GM21360 (cell line): ENCODE measurements around the gene SLC38A2.
"Not testable (repeated sequence)": the region's sequence is repeated elsewhere in the genome, so short reads cannot be mapped to it uniquely, and the experiment has no call there.

Experiments used
- ATAC-seq: cut with Tn5 transposase; IDR thresholded peaks from one replicate; pipeline ENCODE4 v1.9.1; 2021; ENCODE audit warnings: mild to moderate bottlenecking, moderate library complexity; ENCODE audit not compliant: unreplicated experiment

The SLC38A2 gene

DNA sequence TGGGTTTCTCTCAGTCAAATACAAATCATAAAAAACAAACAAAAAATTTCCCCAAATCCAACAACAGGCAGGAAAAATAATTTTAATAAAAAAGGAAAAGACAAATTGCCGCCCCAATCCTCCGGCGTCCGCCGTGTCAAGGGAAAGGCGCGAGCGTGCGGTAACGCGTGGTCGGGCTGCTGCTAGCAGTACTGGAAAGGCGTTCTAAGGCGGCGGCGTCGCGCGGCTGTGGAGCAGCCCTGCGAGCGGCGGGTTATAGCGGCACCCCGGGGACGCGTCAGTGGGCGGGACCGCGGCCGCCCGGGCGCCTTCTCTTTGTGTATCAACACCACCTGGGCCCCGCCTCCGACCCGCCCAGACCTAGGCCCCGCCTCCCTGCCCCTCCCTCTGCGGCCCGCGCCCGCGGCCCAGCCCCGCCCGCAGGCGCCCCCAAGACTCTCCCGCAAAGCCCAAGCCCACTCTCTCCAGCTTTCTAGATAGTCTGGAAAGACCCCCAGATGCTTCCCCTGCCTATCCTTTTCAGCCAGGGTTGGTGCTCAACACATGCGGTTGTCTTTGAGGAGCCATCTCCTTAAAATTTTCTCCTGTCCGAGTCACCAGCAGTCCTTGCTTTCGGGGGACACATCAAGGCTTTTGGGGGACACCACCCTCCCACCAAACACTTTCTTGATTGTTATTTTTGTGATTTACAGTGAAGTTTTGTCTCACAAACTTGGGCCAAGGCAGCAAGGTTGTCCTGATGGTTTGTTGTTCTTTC lies at the start of gene SLC38A2:
SLC38A2 (minus strand) TSS at position 230 of the 757 bp plus-strand sequence. CDS start 1,480 bp downstream, outside the sequence.
- ATAC-seq: peak; percentile 85

DNA sequence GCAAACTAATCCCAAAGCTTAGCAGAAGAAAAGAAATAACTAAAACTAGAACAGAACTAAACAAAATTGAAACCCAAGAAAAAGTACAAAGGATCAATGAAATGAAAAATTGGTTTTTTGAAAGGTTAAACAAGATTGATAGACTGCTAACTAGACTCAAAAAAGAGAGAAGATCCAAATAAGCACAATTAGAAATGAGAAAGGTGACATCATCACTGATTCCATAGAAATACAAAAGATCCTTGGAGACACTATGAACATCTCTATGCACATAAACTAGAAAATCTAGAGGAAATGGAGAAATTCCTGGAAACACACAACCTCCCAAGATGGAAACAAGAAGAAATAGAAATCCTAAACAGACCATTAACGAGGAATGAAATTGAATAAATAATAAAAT lies 47.1 kb upstream of the SLC38A2 start:
- no peak for ATAC-seq

DNA sequence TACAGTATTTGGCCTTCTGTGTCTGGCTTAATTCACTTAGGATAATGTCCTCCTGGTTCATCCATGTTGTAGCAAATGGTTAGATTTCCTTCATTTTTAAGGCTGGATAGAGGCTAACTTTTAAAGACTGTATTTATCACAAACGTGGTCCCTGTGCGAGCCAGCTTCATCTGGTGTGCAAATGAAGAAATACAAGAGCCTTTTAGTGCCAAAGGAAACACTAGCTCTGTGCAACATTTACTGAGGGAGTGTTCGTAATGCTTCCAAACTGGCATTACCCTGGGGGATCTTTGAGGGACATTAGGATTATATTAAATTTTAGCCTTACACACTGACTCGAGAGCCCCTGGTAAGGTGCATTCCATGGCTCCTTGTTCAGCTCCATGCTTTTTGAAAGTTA lies 43.0 kb upstream of the SLC38A2 start:
- ATAC-seq: no peak

GRCh38 chr12:46414591-46415268 lies 42.2 kb upstream of the SLC38A2 start:
- ATAC-seq: no peak

GRCh38 chr12:46413368-46413767 lies 40.8 kb upstream of the SLC38A2 start:
- no peak for ATAC-seq

- no peak for ATAC-seq
Observed at GRCh38 chr12:46412857-46413256, 40.3 kb upstream of the SLC38A2 start.

GRCh38 chr12:46410495-46410894 lies 37.9 kb upstream of the SLC38A2 start:
- no peak for ATAC-seq

DNA sequence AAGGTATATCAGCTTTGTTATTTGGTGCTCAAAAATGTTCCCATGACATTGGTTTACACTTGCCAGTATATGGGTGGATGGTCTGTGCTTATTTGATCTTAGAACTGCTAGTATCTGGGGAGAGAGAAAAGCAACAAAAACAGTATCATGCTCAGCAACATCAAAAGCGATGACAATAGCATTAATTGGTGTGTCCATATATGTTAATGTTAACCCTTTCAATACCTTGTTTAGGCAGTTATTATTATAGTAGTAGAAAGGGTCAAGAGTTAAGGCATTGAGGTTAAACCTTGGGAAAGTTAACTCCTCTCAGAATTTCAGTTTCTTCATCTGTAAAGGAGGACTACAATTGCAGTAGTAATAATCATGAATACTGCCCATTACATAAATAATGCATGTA lies 37.4 kb upstream of the SLC38A2 start:
- ATAC-seq: no peak

DNA sequence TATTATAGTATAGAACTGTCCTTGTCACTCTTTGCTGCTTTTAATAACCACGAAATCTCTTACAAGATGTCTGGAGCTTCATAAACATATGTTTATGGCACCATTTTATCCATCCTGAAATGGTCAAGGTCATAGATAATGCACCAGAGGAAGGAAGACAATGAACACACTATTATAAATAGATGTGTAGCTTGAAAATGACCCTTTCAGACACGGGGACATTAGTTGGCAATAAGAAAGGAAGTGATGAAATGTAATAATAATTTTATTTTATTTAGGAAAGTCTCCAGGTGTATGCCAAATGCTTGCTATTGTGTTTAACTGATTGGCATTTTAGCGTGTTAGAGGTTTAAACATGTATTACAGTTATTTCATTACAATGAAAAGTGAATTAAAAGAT lies 36.8 kb upstream of the SLC38A2 start:
- no peak for ATAC-seq

GRCh38 chr12:46408441-46408840 lies 35.9 kb upstream of the SLC38A2 start:
- no peak for ATAC-seq

GRCh38 chr12:46407361-46407760 lies 34.8 kb upstream of the SLC38A2 start:
- no peak for ATAC-seq

DNA sequence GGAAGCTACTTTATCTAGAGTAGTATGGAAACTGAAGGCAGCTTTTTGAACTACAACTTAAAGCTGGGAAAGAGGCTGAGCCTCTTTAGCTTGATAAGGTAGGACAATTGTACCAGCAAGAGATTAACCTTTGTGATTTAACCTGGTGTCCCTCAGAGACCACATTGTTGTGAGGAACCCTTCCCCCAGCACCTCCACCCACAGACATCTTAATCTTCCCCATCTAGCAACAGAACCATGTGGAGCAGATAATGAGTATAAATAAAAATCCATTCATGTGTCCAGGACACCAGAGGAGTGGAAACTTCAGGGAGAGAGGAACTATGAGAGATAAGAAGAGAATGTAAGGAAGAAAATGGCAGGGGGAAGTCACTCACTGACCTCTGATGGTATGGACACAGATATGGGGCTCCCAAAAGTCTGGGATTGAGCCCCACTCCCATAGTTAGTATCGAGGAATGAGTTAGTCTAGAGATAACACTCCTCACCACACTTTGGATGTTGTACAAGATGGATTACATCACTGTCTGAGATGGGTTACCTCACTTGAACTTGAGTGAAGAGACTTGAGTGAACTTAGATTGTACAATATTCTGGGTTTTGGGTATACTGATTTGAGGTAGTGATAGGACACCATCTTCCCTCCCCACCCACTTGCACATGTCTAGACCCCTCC lies 33.9 kb upstream of the SLC38A2 start:
- no peak for ATAC-seq

GRCh38 chr12:46404733-46405132 lies 32.2 kb upstream of the SLC38A2 start:
- ATAC-seq: no peak

GRCh38 chr12:46404225-46404631 lies 31.7 kb upstream of the SLC38A2 start:
- ATAC-seq: no peak

DNA sequence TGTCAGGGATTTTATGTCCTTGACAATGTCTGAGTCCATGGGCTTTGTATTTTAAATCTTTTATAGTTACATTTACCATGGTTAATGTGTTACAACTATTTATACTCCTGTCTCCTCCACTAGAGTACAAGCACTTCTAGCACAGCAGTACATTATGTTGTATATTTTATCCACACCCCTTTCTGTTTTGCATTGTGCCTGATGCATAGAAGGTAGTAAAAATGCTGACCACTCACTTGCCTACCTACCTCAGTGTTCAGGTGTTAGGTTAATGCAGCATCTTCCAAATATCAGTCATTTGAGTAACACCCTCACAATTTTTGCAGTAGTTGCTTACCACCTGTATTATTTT lies 31.1 kb upstream of the SLC38A2 start:
- ATAC-seq: no peak

GRCh38 chr12:46402941-46403718 lies 30.6 kb upstream of the SLC38A2 start:
- no peak for ATAC-seq

DNA sequence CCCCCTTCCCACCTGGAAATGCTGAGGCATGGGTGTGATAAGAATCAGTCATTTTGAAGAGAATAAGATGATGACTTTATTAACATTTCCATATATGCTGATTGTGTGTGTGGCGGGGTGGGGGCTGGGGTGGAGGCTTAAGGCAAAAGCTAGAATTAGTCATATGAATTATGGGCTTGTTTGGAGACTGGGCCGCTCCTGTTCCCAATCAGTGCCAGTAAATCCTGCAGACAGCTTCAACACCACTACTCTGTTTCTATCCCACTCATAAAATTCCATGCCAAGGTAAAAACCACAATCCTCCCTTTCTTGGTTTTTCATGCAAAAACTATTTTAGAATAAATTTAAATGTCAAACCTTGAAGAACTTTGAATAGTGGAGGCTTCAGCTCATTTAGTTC lies 29.9 kb upstream of the SLC38A2 start:
- ATAC-seq: no peak

- ATAC-seq: no peak
Observed at GRCh38 chr12:46401662-46402061, 29.1 kb upstream of the SLC38A2 start.

DNA sequence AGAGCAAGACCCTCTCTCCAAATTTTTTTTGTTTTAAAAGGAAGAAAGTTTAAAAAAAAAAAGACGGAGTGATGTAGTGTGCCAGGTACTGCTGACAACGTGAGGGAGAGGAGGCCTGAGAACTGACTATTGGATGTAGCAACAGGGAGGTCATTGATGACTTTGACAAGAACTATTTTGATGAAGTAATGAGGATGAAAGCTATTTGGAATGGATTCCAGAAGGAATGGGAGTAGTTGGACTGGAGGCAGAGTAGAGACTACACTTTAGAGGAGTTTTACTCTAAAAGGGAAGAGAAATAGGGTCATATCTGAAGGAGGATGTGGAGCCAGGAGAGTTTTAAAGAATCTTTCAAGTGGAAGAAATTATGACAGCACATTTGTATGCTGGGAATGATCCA lies 27.8 kb upstream of the SLC38A2 start:
- no peak for ATAC-seq

- not testable (repeated sequence) for ATAC-seq
Observed at GRCh38 chr12:46399461-46400248, 27.1 kb upstream of the SLC38A2 start.
